Naive B cell (primary cell): ENCODE results near the gene NFXL1. TPM values are rescaled to one million over a fixed set of nuclear protein-coding genes. Genes with fewer than 3 reads are reported as not detected.
"Not testable (repeated sequence)": the region's sequence is repeated elsewhere in the genome, so short reads cannot be mapped to it uniquely, and the experiment has no call there.

Source experiments
- ATAC-seq, 2 donors: fragments of 150-1000 bp; cut with Tn5 transposase; 2 replicates each; pipeline ENCODE4 v1.10.0; 2021; ENCODE audit warnings: low read depth in 2 of 2, mild to moderate bottlenecking in 2 of 2, moderate library complexity in 2 of 2
- DNase-seq: peaks from one replicate; pipeline ENCODE4 v3.0.0; 2022
- H3K27ac Mint-ChIP-seq, 6 donors: one replicate each; pipeline ENCODE4 v1.8.0; 2020 to 2022; ENCODE audit warnings: mild to moderate bottlenecking in 6 of 6, mixed read lengths in 6 of 6, moderate library complexity in 5 of 6, inconsistent platforms in 2 of 6
- H3K27me3 Mint-ChIP-seq, 3 donors: one replicate each; pipeline ENCODE4 v1.8.0; 2021 to 2022; ENCODE audit warnings: mixed read lengths in 3 of 3, mild to moderate bottlenecking in 1 of 3
- H3K36me3 Mint-ChIP-seq, 2 donors: one replicate each; pipeline ENCODE4 v1.8.0; 2020 to 2022; ENCODE audit warnings: mixed read lengths in 2 of 2, inconsistent platforms in 1 of 2, mild to moderate bottlenecking in 1 of 2
- H3K4me1 Mint-ChIP-seq, 3 donors: one replicate each; pipeline ENCODE4 v1.8.0; 2020 to 2022; ENCODE audit warnings: mixed read lengths in 3 of 3, inconsistent platforms in 1 of 3, mild to moderate bottlenecking in 1 of 3, moderate library complexity in 1 of 3
- H3K4me3 Mint-ChIP-seq, 8 donors: one replicate each; pipeline ENCODE4 v1.8.0; 2020 to 2022; ENCODE audit warnings: mild to moderate bottlenecking in 8 of 8, mixed read lengths in 8 of 8, moderate library complexity in 8 of 8, inconsistent platforms in 2 of 8
- H3K9me3 Mint-ChIP-seq, 7 donors: one replicate each; pipeline ENCODE4 v1.8.0; 2020 to 2022; ENCODE audit warnings: mixed read lengths in 7 of 7, mild to moderate bottlenecking in 5 of 7, inconsistent platforms in 2 of 7, moderate library complexity in 1 of 7
- polyA plus RNA-seq, 6 donors: library from polyadenylated mRNA; unstranded; fragments of 300-500 nt; fragmentation: Illumina TruSeq; gene quantifications; one replicate each; pipeline ENCODE4 v1.2.3, GENCODE V29; 2021; ENCODE audit warnings: low read depth in 6 of 6

The NFXL1 gene
- polyA plus RNA-seq, 6 donors from 2014 or later, result 0.45 to 9.8 (median 7.3) TPM

GRCh38 chr4:47922436-47923260 is 8.3 kb upstream of the NFXL1 start:
- peak overlapping the region in 2 of 6 donors; percentile 52 to 76 for H3K27ac Mint-ChIP-seq
- not testable (repeated sequence) for H3K36me3 Mint-ChIP-seq, H3K9me3 Mint-ChIP-seq, H3K4me1 Mint-ChIP-seq, DNase-seq
- peak in 1 of 2 donors; percentile 18 for ATAC-seq
- peaks cover 5 to 32% (median 12%) of the 10 kb centered on the region in 3 donors for H3K27me3 Mint-ChIP-seq
- H3K4me3 Mint-ChIP-seq, result peak overlapping the region in 1 of 8 donors; percentile 41

- not testable (repeated sequence) for DNase-seq, ATAC-seq, H3K9me3 Mint-ChIP-seq, H3K27ac Mint-ChIP-seq
- peaks cover 17 to 25% (median 19%) of the 10 kb centered on the region in 3 donors for H3K4me1 Mint-ChIP-seq
- peak overlapping the region in 2 of 8 donors; percentile 14 to 44 for H3K4me3 Mint-ChIP-seq
- peaks cover 0 to 11% of the 10 kb centered on the region in 2 donors for H3K36me3 Mint-ChIP-seq
- peaks cover 0 to 25% (median 0%) of the 10 kb centered on the region in 3 donors for H3K27me3 Mint-ChIP-seq
Observed at GRCh38 chr4:47917163-47917562, 2.8 kb upstream of the NFXL1 start.

GRCh38 chr4:47915378-47915777 is 995 bp upstream of the NFXL1 start:
- peak overlapping the region in 1 of 6 donors; percentile 88 for H3K27ac Mint-ChIP-seq
- ATAC-seq (no peak), DNase-seq (no peak)
- H3K9me3 Mint-ChIP-seq, result no peaks in the 10 kb centered on the region
- H3K27me3 Mint-ChIP-seq, result peaks cover 0 to 14% (median 0%) of the 10 kb centered on the region in 3 donors
- H3K36me3 Mint-ChIP-seq, result peaks cover 6 to 11% of the 10 kb centered on the region in 2 donors
- H3K4me3 Mint-ChIP-seq, result peak overlapping the region in 7 of 8 donors; percentile 96 to 100 (median 99)
- peaks cover 19 to 30% (median 24%) of the 10 kb centered on the region in 3 donors for H3K4me1 Mint-ChIP-seq

GRCh38 chr4:47914926-47915237 is 499 bp upstream of the NFXL1 start:
- Mint-ChIP-seq H3K4me1 (peaks cover 19 to 30% (median 24%) of the 10 kb centered on the region in 3 donors), H3K36me3 (peaks cover 11% of the 10 kb centered on the region in 2 donors), H3K9me3 (no peaks in the 10 kb centered on the region), H3K4me3 (peak overlapping the region; percentile 96 to 100 (median 98)), H3K27ac (peak overlapping the region in 5 of 6 donors; percentile 80 to 93 (median 88)), H3K27me3 (peaks cover 0 to 9% (median 0%) of the 10 kb centered on the region in 3 donors)
- DNase-seq, result no peak
- ATAC-seq, result no peak

GRCh38 chr4:47913861-47914219 is 543 bp downstream of the NFXL1 start:
- ATAC-seq, result peak; percentile 5 to 6
- peak overlapping the region; percentile 96 to 100 (median 98) for H3K4me3 Mint-ChIP-seq

GRCh38 chr4:47913330-47913729 is 1.1 kb downstream of the NFXL1 start:
- H3K27ac Mint-ChIP-seq, result peak overlapping the region; percentile 63 to 93 (median 88)
- peaks cover 19 to 30% (median 24%) of the 10 kb centered on the region in 3 donors for H3K4me1 Mint-ChIP-seq
- peaks cover 0 to 7% (median 0%) of the 10 kb centered on the region in 3 donors for H3K27me3 Mint-ChIP-seq
- DNase-seq (no peak), ATAC-seq (no peak)
- no peaks in the 10 kb centered on the region for H3K9me3 Mint-ChIP-seq
- H3K36me3 Mint-ChIP-seq, result peaks cover 11 to 13% of the 10 kb centered on the region in 2 donors
- peak overlapping the region; percentile 96 to 100 (median 98) for H3K4me3 Mint-ChIP-seq

More at GRCh38 chr4:47913861-47914219, 543 bp downstream of the NFXL1 start:
- DNase-seq, result no peak
- Mint-ChIP-seq H3K9me3 (no peaks in the 10 kb centered on the region), H3K36me3 (peaks cover 11% of the 10 kb centered on the region in 2 donors), H3K27me3 (peaks cover 0 to 7% (median 0%) of the 10 kb centered on the region in 3 donors), H3K4me1 (peaks cover 19 to 30% (median 24%) of the 10 kb centered on the region in 3 donors), H3K27ac (peak overlapping the region; percentile 63 to 93 (median 88))

GRCh38 chr4:47907089-47907646 is 7.2 kb downstream of the NFXL1 start:
- no peaks in the 10 kb centered on the region for H3K27me3 Mint-ChIP-seq
- H3K4me3 Mint-ChIP-seq, result no peak overlapping the region
- H3K4me1 Mint-ChIP-seq, result peaks cover 4 to 6% (median 5%) of the 10 kb centered on the region in 3 donors
- H3K36me3 Mint-ChIP-seq, result peaks cover 7 to 22% of the 10 kb centered on the region in 2 donors
- H3K27ac Mint-ChIP-seq, result no peak overlapping the region
- no peaks in the 10 kb centered on the region for H3K9me3 Mint-ChIP-seq
- no peak for DNase-seq
- ATAC-seq, result no peak

- no peak for DNase-seq
- Mint-ChIP-seq H3K9me3 (no peaks in the 10 kb centered on the region), H3K27ac (peak overlapping the region in 1 of 6 donors; percentile 36), H3K4me1 (no peaks in the 10 kb centered on the region), H3K36me3 (peaks cover 8 to 22% of the 10 kb centered on the region in 2 donors), H3K27me3 (no peaks in the 10 kb centered on the region), H3K4me3 (no peak overlapping the region)
- no peak for ATAC-seq
Observed at GRCh38 chr4:47899639-47900038, 14.7 kb downstream of the NFXL1 start.

- DNase-seq (no peak), ATAC-seq (no peak)
- H3K36me3 Mint-ChIP-seq, result peaks cover 28 to 37% of the 10 kb centered on the region in 2 donors
- H3K4me1 Mint-ChIP-seq, result no peaks in the 10 kb centered on the region
- H3K27ac Mint-ChIP-seq, result no peak overlapping the region
- H3K27me3 Mint-ChIP-seq, result no peaks in the 10 kb centered on the region
- H3K9me3 Mint-ChIP-seq, result no peaks in the 10 kb centered on the region
- H3K4me3 Mint-ChIP-seq, result no peak overlapping the region
Observed at GRCh38 chr4:47891928-47892327, 22.5 kb downstream of the NFXL1 start.

- no peaks in the 10 kb centered on the region for H3K9me3 Mint-ChIP-seq
- no peak overlapping the region for H3K4me3 Mint-ChIP-seq
- no peak overlapping the region for H3K27ac Mint-ChIP-seq
- peaks cover 27 to 39% of the 10 kb centered on the region in 2 donors for H3K36me3 Mint-ChIP-seq
- no peak for ATAC-seq
- H3K4me1 Mint-ChIP-seq, result peaks cover 0 to 3% (median 0%) of the 10 kb centered on the region in 3 donors
- H3K27me3 Mint-ChIP-seq, result no peaks in the 10 kb centered on the region
- DNase-seq, result no peak
Observed at GRCh38 chr4:47882228-47882627, 32.2 kb downstream of the NFXL1 start.

- H3K4me1 Mint-ChIP-seq, result peaks cover 0 to 7% (median 0%) of the 10 kb centered on the region in 3 donors
- no peak for DNase-seq
- peaks cover 44% of the 10 kb centered on the region in 2 donors for H3K36me3 Mint-ChIP-seq
- no peak for ATAC-seq
- H3K4me3 Mint-ChIP-seq, result no peak overlapping the region
- no peaks in the 10 kb centered on the region for H3K9me3 Mint-ChIP-seq
- peak overlapping the region in 2 of 6 donors; percentile 4 to 5 for H3K27ac Mint-ChIP-seq
- H3K27me3 Mint-ChIP-seq, result no peaks in the 10 kb centered on the region
Observed at GRCh38 chr4:47879458-47879857, 34.9 kb downstream of the NFXL1 start.

GRCh38 chr4:47876784-47877546 is 37.4 kb downstream of the NFXL1 start:
- ATAC-seq (no peak), DNase-seq (no peak)
- Mint-ChIP-seq H3K9me3 (peaks cover 0 to 6% (median 3%) of the 10 kb centered on the region in 7 donors), H3K27me3 (no peaks in the 10 kb centered on the region), H3K4me3 (no peak overlapping the region), H3K36me3 (peaks cover 40 to 52% of the 10 kb centered on the region in 2 donors), H3K4me1 (peaks cover 0 to 7% (median 0%) of the 10 kb centered on the region in 3 donors), H3K27ac (peak overlapping the region in 1 of 6 donors; percentile 21)

- peaks cover 0 to 7% (median 0%) of the 10 kb centered on the region in 3 donors for H3K4me1 Mint-ChIP-seq
- H3K27me3 Mint-ChIP-seq, result no peaks in the 10 kb centered on the region
- H3K36me3 Mint-ChIP-seq, result peaks cover 40 to 52% of the 10 kb centered on the region in 2 donors
- no peak for DNase-seq
- peaks cover 0 to 6% (median 3%) of the 10 kb centered on the region in 7 donors for H3K9me3 Mint-ChIP-seq
- ATAC-seq, result no peak
- no peak overlapping the region for H3K4me3 Mint-ChIP-seq
- H3K27ac Mint-ChIP-seq, result peak overlapping the region in 1 of 6 donors; percentile 3
Observed at GRCh38 chr4:47876310-47876709, 38.1 kb downstream of the NFXL1 start.
